Large intestine (tissue), 3 donors: ENCODE results near the gene PXDC1. TPM values are rescaled to one million over a fixed set of nuclear protein-coding genes. Genes with fewer than 3 reads are reported as not detected.
"Not testable (repeated sequence)": the region's sequence is repeated elsewhere in the genome, so short reads cannot be mapped to it uniquely, and the experiment has no call there.

ENCODE experiments used
- DNase-seq, 2 donors: peaks; one replicate each; pipeline versions ENCODE4 v3.0.0 to v3.0.0-alpha.2; 2013
- H3K27ac ChIP-seq: one replicate; pipeline ENCODE4 v1.5.1; 2013; ENCODE audit warnings: low read length
- H3K27me3 ChIP-seq: 2 replicates; pipeline ENCODE4 v1.6.1; 2013; ENCODE audit warnings: low read length; ENCODE audit not compliant: control insufficient read depth, insufficient read depth
- H3K36me3 ChIP-seq: 2 replicates; pipeline ENCODE4 v1.6.1; 2013; ENCODE audit warnings: low read length; ENCODE audit not compliant: control insufficient read depth, insufficient read depth
- H3K4me1 ChIP-seq: one replicate; pipeline ENCODE4 v1.6.1; 2013; ENCODE audit warnings: low read length; ENCODE audit not compliant: control insufficient read depth, insufficient read depth
- H3K4me3 ChIP-seq: one replicate; pipeline ENCODE4 v1.5.1; 2013; ENCODE audit warnings: low read length
- H3K9me3 ChIP-seq: one replicate; pipeline ENCODE4 v1.6.1; 2013; ENCODE audit warnings: mild to moderate bottlenecking, low read depth, low read length, moderate library complexity; ENCODE audit not compliant: control insufficient read depth
- WGBS: methylation state at CpG from one replicate; pipeline ENCODE4 v1.1.5; 2013; ENCODE audit warnings: low lambda C conversion rate; ENCODE audit not compliant: insufficient coverage; 5-methylcytosine and 5-hydroxymethylcytosine counted together
- polyA plus RNA-seq: library from polyadenylated mRNA; unstranded; fragments of 120-200 nt; gene quantifications from one replicate; pipeline ENCODE4 v1.2.1, GENCODE V29; 2013

The PXDC1 gene
- polyA plus RNA-seq, 1 donor: 52.3 TPM

DNA sequence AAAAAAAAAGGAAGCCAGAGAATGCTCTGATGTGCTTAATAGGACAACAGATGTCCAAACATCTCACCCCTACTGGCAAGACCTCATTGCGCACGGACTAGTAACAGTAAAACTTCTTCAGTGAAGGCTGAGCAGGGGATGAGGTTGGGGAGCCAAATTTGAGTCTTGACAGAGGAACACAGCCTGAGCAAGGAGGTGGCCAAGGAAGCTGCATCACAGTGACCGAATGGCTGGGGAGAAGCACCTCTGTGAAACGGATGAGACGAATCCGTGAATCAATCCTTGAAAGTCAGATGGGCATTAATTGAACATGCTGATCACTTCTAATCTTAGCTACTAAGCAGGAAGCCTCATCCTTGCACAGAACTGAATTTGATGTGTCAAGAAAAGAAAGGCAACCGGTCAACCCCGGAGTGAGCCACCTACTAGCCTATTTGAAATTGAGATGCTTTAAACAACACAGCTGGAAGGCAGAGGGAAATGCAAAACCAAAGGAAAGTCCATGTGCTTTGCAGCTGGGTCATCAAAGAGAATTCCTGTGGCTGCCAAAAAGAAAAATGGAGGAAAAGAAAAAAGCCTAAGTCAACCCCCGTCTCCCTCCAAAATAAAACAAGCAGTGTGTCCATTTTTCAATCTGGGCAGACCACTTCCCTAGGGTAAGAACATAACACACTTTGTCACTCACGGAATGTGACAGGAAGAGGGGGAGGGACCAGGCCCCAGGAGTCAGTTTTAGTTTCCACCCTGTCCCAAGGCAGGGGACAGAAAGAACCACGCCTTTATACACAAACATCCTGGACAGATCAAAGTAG is 29.5 kb downstream of the PXDC1 start:
- no peak overlapping the region for H3K4me3 ChIP-seq
- WGBS: no CpG with 5 or more reads among the region's 11 CpGs
- no peaks in the 10 kb centered on the region for H3K4me1 ChIP-seq
- DNase-seq: no peak
- H3K36me3 ChIP-seq: peaks cover 55% of the 10 kb centered on the region
- H3K27me3 ChIP-seq: no peaks in the 10 kb centered on the region
- peaks cover 2% of the 10 kb centered on the region for H3K9me3 ChIP-seq
- H3K27ac ChIP-seq: no peak overlapping the region

DNA sequence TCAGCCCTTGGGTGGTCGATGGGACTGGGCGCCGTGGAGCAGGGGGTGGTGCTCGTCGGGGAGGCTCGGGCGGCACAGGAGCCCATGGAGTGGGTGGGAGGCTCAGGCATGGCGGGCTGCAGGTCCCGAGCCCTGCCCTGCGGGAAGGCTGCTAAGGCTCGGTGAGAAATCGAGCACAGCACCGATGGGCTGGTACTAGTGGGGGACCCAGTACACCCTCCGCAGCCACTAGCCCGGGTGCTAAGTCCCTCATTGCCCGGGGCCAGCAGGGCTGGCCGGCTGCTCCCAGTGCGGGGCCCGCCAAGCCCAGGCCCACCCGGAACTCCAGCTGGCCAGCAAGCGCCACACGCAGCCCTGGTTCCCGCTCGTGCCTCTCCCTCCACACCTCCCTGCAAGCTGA is 30.7 kb downstream of the PXDC1 start:
- not testable (repeated sequence) for DNase-seq, H3K9me3 ChIP-seq, H3K27me3 ChIP-seq, H3K4me1 ChIP-seq, H3K27ac ChIP-seq, H3K4me3 ChIP-seq
- H3K36me3 ChIP-seq: peaks cover 42% of the 10 kb centered on the region
- no CpG with 5 or more reads among the region's 24 CpGs for WGBS

DNA sequence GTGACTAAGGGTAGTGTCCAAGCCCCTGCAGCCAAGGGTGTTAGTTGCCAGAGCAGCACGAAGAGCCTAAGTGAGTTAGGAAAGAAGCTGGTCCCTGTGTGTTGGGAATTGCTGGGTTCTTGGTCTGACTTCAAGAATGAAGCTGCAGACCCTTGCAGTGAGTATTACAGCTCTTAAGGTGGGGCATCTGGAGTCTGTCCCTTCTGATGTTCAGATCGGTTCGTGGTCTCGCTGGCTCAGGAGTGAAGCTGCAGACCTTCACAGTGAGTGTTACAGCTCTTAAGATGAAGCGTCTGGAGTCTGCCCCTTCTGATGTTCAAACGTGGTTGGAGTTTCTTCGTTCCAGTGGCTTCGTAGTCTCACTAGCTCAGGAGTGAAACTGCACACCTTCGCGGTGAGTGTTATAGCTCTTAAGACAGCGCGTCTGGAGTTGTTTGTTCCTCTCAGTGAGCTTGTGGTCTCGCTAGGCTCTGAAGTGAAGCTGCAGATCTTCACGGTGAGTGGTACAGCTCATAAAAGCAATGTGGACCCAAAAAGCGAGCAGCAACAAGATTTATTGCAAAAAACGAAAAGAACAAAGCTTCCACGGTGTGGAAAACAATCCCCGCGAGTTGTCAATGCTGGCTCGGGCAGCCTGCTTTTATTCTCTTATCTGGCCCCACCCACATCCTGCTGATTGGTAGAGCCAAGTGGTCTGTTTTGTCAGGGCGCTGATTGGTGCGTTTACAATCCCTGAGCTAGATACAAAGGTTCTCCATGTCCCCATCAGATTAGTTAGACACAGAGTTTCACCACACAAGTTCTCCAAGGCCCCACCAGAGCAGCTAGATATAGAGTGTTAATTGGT is 31.8 kb downstream of the PXDC1 start:
- no peak for DNase-seq
- WGBS: no CpG with 5 or more reads among the region's 22 CpGs
- Histone ChIP-seq H3K4me3 (no peak overlapping the region), H3K27me3 (no peaks in the 10 kb centered on the region), H3K27ac (no peak overlapping the region), H3K9me3 (no peaks in the 10 kb centered on the region), H3K4me1 (no peaks in the 10 kb centered on the region), H3K36me3 (peaks cover 31% of the 10 kb centered on the region)

- no peaks in the 10 kb centered on the region for H3K9me3 ChIP-seq
- no CpG with 5 or more reads among the region's 5 CpGs for WGBS
- H3K4me3 ChIP-seq: no peak overlapping the region
- DNase-seq: no peak
- H3K27ac ChIP-seq: no peak overlapping the region
- H3K4me1 ChIP-seq: no peaks in the 10 kb centered on the region
- H3K27me3 ChIP-seq: no peaks in the 10 kb centered on the region
- H3K36me3 ChIP-seq: peaks cover 18% of the 10 kb centered on the region
These were observed 33.1 kb downstream of the PXDC1 start for GRCh38 chr6:3718407-3718806.

GRCh38 chr6:3715285-3715684 is 36.2 kb downstream of the PXDC1 start:
- Histone ChIP-seq H3K9me3 (no peaks in the 10 kb centered on the region), H3K27me3 (no peaks in the 10 kb centered on the region), H3K27ac (no peak overlapping the region), H3K36me3 (no peaks in the 10 kb centered on the region), H3K4me1 (no peaks in the 10 kb centered on the region), H3K4me3 (no peak overlapping the region)
- WGBS: no CpG with 5 or more reads among the region's 1 CpG
- DNase-seq: no peak

GRCh38 chr6:3714768-3715167 is 36.7 kb downstream of the PXDC1 start:
- no peaks in the 10 kb centered on the region for H3K36me3 ChIP-seq
- H3K27me3 ChIP-seq: no peaks in the 10 kb centered on the region
- no CpG with 5 or more reads among the region's 1 CpG for WGBS
- no peaks in the 10 kb centered on the region for H3K9me3 ChIP-seq
- H3K4me1 ChIP-seq: no peaks in the 10 kb centered on the region
- no peak for DNase-seq
- H3K4me3 ChIP-seq: no peak overlapping the region
- no peak overlapping the region for H3K27ac ChIP-seq

GRCh38 chr6:3714111-3714510 is 37.4 kb downstream of the PXDC1 start:
- Histone ChIP-seq H3K36me3 (no peaks in the 10 kb centered on the region), H3K9me3 (no peaks in the 10 kb centered on the region), H3K27ac (no peak overlapping the region), H3K4me1 (no peaks in the 10 kb centered on the region), H3K4me3 (no peak overlapping the region), H3K27me3 (no peaks in the 10 kb centered on the region)
- WGBS: no CpG with 5 or more reads among the region's 4 CpGs
- DNase-seq: no peak

DNA sequence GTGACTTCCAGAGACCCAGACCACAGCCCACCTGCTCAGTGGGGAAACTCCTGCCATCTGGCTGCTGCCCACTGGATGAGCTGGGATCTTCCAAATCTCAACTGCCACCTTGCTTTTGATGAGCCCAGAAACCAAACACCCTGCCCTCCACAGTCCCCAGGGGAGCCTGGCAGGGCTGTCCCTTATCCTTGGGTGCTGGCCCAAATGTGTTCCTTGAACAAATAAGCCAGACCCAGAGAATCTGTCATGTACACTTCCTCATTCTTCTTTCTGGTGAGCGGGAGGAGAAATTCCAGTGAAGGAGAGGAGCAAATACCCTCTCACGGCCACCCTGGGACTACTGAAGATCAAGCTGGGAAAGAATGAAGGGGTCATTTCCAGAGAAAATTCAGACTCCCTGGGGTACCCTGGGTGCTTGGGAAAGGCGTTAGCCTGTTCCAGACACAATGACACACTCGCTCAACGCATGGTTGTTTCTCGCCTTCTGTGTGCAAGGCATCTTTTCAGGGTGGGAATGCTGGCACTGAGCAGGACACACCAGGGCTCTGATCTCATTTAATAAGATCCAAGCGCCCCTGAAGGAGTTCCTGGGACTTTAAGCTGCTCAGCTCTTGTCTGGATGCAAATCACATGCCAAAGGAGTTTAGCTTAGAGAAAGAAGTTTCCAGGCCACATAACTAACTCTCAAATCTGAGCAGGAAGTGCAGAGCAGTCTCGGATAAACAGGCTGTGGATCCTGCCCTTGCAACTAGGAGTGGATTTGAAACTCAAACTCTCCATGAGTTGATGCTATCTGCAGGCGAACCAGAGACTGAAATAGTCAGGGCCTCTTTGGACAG is 38.5 kb downstream of the PXDC1 start:
- Histone ChIP-seq H3K27me3 (no peaks in the 10 kb centered on the region), H3K36me3 (no peaks in the 10 kb centered on the region), H3K4me1 (no peaks in the 10 kb centered on the region), H3K4me3 (no peak overlapping the region), H3K27ac (no peak overlapping the region), H3K9me3 (no peaks in the 10 kb centered on the region)
- WGBS: no CpG with 5 or more reads among the region's 9 CpGs
- DNase-seq: no peak

- no peak for DNase-seq
These were observed 39.7 kb downstream of the PXDC1 start for GRCh38 chr6:3711776-3712175.

GRCh38 chr6:3710403-3710802 is 41.1 kb downstream of the PXDC1 start:
- no peaks in the 10 kb centered on the region for H3K36me3 ChIP-seq
- H3K27me3 ChIP-seq: no peaks in the 10 kb centered on the region
- 100% methylated on average over 1 of the region's 7 CpGs for WGBS
- no peak overlapping the region for H3K4me3 ChIP-seq
- no peaks in the 10 kb centered on the region for H3K9me3 ChIP-seq
- no peaks in the 10 kb centered on the region for H3K4me1 ChIP-seq
- no peak for DNase-seq
- no peak overlapping the region for H3K27ac ChIP-seq

More at GRCh38 chr6:3711776-3712175, 39.7 kb downstream of the PXDC1 start:
- no peak overlapping the region for H3K4me3 ChIP-seq
- H3K27me3 ChIP-seq: no peaks in the 10 kb centered on the region
- WGBS: 100% methylated on average over 1 of the region's 6 CpGs
- no peaks in the 10 kb centered on the region for H3K9me3 ChIP-seq
- no peaks in the 10 kb centered on the region for H3K4me1 ChIP-seq
- H3K36me3 ChIP-seq: no peaks in the 10 kb centered on the region
- no peak overlapping the region for H3K27ac ChIP-seq
